LoVo (cell line): Measurements from ENCODE around the gene RBM14.
"Not testable (repeated sequence)": the region's sequence is repeated elsewhere in the genome, so short reads cannot be mapped to it uniquely, and the experiment has no call there.

Experiments used
- DNase-seq: peaks from one replicate; pipeline ENCODE4 v3.0.0-alpha.2; 2016; ENCODE audit warnings: low spot score

RBM14 gene

GRCh38 chr11:66600219-66600618, 16.2 kb upstream of the RBM14 start:
- no peak for DNase-seq

GRCh38 chr11:66600631-66601233, 15.7 kb upstream of the RBM14 start:
- no peak for DNase-seq

DNA sequence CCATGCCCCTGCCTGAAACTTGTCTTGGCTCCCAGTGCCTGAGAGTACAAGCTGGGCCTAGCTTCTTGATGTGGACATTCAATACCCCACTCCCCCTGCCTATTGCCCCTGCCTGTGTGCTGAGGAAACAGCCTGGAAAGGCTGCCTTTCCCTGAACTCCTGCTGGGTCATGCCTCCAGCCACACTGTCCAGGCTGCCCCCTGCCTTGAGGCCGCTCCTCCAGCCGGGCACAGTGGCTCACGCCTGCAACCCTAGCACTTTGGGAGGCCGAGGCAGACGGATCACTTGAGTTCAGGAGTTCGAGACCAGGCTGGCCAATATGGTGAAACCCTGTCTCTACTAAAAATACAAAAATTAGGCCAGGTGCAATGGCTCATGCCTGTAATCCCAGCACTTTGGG, 13.4 kb upstream of the RBM14 start:
- no peak for DNase-seq

DNA sequence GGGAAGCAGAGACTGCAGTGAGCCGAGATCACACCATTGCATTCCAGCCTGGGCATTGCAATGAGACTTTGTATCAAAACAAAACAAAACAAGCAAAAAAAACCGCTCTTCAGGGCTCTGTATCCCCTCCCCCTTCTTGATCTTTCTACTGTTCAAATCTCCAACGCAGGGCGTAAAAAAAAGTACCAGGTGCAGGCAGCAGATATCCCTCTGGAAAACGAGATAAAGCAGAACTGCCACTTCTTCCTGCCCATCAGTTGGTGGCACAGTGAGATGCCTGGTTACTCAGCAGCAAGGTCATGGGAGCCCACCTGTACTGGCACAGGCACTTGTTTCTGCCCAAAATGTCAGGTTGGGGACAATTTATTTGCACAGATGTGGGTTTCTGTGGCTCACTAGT, 12.3 kb upstream of the RBM14 start:
- DNase-seq, result no peak

DNA sequence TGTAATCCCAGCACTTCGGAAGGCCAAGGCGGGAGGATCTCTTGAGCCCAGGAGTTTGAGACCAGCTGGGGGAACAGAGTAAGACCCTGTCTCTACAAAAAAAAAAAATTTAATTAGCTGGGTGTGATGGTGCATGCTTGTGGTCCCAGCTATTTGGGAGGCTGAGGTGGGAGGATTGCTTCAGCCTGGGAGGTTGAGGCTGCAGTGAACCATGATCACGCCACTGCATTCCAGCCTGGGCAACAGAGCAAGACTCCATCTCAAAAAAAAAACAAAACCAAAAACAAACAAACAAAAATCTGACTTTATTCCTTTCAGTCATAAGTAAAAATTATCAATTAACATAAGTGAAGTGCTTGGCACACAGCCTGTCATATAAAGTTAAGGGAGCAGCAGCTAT, 9.8 kb upstream of the RBM14 start:
- DNase-seq, result not testable (repeated sequence)

DNA sequence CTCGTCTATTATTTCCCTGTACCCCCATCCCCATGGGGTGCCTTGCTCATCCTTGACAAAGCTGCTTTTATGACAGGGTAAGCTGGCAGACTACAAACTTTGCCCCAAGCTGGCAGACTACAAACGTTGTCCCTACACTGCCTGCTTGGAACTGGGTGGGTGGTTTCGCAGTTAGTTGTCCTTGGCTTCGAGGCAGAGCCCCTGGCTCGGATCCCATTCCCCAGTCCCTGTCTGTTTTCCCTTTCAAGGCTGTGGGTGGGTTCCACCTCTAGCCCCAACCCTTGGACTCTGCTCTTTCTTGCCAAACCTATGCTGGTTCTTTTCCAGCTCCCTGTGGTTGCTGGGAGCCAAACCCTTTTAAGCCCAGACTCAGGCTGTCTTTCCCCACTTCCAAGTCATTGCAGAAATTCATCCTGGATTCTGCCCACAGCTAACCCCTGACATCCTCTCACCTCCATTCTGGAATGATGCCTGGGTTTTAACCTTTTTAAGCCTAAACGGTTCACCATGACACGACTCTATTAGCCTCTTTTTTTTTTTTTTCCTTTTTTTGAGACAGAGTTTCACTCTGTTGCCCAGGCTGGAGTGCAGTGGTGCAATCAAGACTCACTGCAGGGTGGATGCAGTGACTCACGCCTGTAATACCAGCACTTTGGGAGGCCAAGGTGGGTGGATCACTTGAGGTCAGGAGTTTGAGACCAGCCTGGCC, 9.2 kb upstream of the RBM14 start:
- DNase-seq, result peak; percentile 78

DNA sequence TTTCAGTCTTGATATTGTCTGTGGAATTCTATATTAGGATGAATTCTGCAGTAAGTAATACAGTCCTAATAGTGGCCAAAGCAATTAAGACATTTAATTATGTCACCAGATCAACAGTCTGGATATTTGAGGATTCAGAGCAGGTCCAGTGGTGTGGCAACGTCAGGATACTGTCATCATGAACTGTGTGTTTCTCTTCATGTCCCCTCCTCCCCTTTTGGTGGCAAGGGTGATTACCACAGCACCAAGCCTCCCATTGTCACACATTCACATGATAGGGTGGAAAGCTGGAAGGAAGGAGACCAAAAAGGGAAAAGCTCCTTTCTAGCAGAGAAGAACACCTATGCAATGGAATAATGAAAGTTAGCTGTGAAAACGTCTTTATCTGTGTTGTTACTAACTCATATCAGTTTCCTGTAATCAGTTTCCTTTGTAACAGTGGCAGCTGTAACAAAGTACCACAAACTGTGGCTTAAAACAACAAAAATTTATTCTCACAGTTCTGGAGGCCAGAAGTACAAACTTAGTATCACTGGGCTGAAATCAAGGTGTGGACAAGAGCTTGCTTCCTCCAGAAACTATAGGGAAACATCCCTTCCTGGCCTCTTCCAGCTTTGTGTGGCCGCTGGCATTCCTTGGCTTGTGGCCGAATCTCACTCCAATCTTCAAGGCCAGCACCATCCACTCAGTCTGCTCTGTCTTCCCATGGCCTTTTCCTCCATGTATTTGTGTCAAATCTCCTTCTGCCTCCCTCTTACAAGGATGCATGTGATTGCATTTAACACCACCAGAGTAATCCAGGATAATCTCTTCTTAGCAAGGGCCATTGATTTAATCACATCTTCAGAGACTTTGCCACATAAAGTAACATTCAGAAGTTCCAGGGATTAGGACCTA, 6.5 kb upstream of the RBM14 start:
- no peak for DNase-seq

- no peak for DNase-seq
Observed at GRCh38 chr11:66612458-66612857, 4.0 kb upstream of the RBM14 start.

DNA sequence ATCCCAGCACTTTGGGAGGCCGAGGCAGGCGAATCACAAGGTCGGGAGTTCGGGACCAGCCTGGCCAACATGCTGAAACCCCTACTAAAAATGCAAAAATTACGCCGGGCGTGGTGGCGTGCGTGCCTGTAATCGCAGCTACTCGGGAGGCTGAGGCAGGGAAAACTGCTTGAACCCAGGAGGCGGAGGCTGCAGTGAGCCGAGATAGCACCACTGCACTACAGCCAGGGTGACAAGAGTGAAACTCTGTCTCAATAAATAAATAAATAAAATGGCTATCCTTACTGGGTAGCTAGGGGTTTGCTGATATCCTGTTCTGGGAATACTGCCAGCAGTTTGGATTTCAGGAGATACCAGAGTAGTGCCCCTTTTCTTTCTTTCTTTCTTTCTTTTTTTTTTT, 2.4 kb upstream of the RBM14 start:
- DNase-seq, result no peak

- no peak for DNase-seq
Observed at GRCh38 chr11:66617155-66617834, 865 bp downstream of the RBM14 start.

- no peak for DNase-seq
Observed at GRCh38 chr11:66619080-66619554, 2.7 kb downstream of the RBM14 start.

GRCh38 chr11:66624450-66624849, 8.0 kb downstream of the RBM14 start:
- DNase-seq, result no peak

- no peak for DNase-seq
Observed at GRCh38 chr11:66625041-66625751, 8.8 kb downstream of the RBM14 start.

DNA sequence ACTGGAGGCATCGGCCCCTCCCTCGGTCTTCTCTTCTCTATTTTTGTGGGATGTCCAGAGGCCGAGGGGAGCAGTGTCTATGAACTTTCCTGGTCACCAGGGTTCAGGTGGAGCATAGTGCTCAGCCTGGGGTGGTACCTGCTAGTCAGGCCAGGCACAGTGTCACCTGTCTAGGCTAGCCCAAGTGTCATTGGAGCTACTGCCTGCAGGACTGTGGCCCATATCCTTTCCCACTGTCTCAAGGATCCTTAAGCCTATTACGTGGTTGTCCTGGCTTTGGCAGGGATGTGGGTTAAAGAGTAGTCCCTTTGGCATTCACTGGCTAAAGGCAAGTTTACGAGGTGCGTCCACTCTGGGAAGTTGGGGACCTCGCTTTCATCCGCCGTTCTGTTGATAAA, 9.3 kb downstream of the RBM14 start:
- DNase-seq, result no peak

DNA sequence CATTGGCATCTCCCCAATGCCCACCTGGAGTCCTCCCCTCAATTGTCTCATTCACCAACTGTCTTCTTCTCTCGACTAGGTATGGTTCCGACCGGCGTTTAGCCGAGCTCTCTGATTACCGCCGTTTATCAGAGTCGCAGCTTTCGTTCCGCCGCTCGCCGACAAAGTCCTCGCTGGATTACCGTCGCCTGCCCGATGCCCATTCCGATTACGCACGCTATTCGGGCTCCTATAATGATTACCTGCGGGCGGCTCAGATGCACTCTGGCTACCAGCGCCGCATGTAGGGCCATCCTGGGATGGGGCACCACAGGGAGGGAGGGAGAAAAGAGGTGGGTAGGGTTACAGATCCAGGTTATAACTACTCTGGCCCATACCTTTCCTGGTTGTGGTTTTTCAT, 10.0 kb downstream of the RBM14 start:
- DNase-seq, result no peak

GRCh38 chr11:66626926-66627325, 10.5 kb downstream of the RBM14 start:
- DNase-seq, result no peak

- DNase-seq, result no peak
Observed at GRCh38 chr11:66628061-66628603, 11.7 kb downstream of the RBM14 start.

- DNase-seq, result no peak
Observed at GRCh38 chr11:66629356-66629755, 12.9 kb downstream of the RBM14 start.

DNA sequence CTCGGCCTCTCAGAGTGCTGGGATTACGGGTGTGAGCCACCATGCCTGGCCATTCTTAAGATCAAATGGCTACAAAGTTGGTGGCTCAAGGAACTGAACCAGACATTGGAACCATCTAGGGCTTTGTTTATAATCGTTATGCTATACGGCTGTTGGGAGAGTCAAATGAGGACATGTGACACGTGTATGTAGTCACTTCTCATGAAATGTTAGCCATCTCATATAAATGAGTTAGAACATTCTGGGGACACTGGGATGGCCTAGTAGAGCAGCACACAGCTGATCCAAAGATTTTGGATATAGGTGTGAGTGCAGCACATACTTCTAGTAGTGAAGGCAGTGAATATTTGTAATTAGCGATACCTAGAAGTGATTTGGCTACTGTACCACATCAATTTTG, 15.5 kb downstream of the RBM14 start:
- no peak for DNase-seq

DNA sequence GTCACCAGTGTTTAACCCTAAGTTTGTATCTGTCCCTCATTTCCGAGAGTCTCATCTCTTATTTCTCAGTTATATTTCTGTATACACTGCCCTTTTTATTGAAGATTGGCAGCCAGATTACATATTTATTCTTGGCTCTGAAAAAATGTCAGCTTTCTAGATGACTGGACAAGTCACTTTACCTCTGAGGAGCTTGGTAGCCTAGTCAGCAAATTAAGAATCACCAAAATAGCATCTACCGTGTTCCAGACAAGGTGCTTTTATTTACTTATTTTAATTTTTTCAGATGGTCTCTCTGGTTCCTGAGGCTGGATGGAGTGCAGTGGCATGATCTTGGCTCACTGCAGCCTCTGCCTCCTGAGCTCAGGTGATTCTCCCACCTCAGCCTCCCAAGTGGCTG, 16.5 kb downstream of the RBM14 start:
- no peak for DNase-seq

GRCh38 chr11:66636411-66636810, 20.0 kb downstream of the RBM14 start:
- DNase-seq, result no peak
